Activated CD4-positive, alpha-beta T cell treated with anti-CD3 and anti-CD28 coated beads, Interleukin-2, amount 50 U/mL, for 4 hours (primary cell): Measurements from ENCODE around the gene SGCB.

Experiments used
- DNase-seq, 2 experiments: peaks; one replicate each; pipeline ENCODE4 v3.0.0-alpha.2; 2020

Gene SGCB

DNA sequence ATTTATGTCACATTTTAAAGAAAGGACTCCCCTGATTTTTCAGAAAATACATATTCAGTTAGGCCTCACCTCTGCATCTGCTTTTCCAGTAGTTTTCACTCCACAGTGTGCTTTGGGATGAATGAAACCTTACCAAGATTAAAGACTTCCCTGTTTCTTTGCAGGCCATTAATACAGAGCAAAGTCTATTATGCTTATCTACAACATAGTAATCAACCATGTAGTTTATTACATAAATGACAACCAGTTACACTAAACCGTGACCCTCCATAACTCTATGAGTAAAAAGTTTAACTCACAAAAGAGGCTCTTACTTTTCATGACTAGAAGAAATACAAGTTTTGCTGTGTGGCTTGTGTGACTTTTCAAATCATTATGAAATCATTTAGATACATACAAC, 20.3 kb downstream of the SGCB start:
- DNase-seq = no peak

GRCh38 chr4:52016981-52017380, 21.1 kb downstream of the SGCB start:
- no peak for DNase-seq

GRCh38 chr4:52015366-52015765, 22.7 kb downstream of the SGCB start:
- no peak for DNase-seq

- DNase-seq = no peak
Observed at GRCh38 chr4:52014903-52015302, 23.2 kb downstream of the SGCB start.

GRCh38 chr4:52012651-52013050, 25.4 kb downstream of the SGCB start:
- DNase-seq = no peak

DNA sequence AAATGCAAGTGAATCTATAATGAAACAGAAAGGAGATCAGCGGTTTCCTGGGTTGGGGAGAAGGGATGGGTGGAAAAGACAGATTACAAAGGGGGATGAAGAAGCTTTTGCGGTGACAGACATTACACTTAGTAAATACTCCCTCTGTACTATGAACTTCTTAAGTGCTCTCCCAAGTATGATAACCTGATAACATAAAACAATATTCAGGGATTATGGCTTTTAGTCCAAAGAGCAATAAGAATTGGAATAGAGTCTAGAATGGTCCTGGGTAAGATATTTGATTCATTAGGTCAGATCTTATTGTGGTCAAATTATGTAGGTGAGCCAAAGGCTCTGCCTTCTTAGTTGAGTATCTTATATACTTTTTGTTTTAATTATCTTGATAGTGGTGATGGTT, 27.1 kb downstream of the SGCB start:
- no peak for DNase-seq

GRCh38 chr4:52006887-52007286, 31.2 kb downstream of the SGCB start:
- DNase-seq = no peak

- DNase-seq = no peak
Observed at GRCh38 chr4:52005604-52006273, 32.4 kb downstream of the SGCB start.

DNA sequence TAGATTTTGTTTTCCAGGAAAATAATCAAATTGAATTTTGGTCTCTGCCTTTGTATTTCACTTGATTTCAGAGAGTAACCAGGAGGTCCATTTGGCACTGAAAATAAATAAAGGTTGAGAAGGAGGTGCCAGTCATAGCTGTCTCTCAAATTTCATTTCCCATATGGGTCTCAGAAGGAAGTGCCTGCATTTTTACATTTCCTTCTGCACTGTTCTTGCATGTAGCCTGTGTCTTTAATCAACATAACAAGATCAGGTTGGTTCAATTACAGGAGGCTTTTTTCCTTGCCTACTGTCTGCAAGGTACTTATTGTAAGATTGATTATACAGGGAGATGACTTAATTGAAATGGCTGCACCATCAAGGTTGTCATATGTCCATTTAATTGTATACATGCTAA, 33.7 kb downstream of the SGCB start:
- DNase-seq = no peak

GRCh38 chr4:52001616-52002015, 36.5 kb downstream of the SGCB start:
- no peak for DNase-seq

- no peak for DNase-seq
Observed at GRCh38 chr4:51999250-51999649, 38.8 kb downstream of the SGCB start.

GRCh38 chr4:51998837-51999236, 39.3 kb downstream of the SGCB start:
- no peak for DNase-seq

DNA sequence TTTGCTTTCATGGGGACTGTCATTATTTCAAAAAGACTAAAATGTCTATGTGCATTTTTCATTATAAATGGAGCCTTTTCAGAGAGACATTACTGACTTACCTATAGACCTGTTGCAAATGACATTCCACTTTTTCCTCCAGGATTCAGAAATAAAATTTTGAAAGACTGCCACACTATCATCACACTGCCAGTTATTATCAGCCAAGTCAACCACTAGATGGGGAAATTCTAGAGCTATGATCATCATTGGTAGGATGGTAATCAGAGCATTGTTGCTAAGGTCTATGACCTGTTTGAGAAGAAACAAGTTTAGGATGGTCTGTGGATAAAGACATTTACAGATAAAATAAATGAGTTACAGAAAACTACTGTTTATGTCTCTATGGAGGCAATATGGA, 40.5 kb downstream of the SGCB start:
- no peak for DNase-seq

DNA sequence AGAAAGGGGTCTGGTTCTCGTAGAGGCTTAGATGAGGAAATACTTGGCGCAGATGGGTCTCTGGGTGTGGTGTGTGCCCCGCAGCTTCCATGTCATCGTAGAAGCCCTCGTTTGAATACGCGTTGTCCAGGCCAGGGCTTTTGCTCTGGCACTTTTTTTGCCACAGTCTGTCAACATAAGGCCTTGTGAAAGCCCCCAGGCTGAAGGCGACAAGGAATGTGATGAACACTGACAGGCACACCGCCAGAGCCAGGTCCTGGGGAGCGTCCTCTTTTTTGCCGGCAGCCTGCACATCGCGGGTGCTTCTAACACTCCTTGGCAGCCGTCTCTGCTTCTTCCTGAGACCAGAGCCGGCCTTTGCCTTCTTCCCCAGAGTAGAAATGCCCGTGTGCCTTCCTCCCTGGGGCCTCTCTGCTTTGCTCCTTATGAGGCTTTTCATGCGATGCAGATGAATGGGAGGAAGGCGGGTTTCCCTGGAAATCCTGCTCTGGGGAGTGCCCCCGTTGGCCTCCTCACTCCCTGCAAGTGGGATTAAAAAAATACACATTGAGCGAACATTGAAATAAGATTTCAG, 42.4 kb downstream of the SGCB start:
- no peak for DNase-seq
